ENCODE measurements around the gene ABCA1. TPM values are rescaled to one million over a fixed set of nuclear protein-coding genes. Genes with fewer than 3 reads are reported as not detected.

The ABCA1 gene
- total and polyA plus RNA-seq, 2 of the 4 experiments (the other 2 are of a cell fraction) = 5.8 to 52.2 TPM

- no peak overlapping the region for H2AK9ac ChIP-seq (replicated peaks; ENCODE audit: low read depth, low read length, poor library complexity)
- ChIA-PET POLR2A (ENCODE audit: unreplicated experiment) (no interaction called here), CTCF (no interaction called here)
- 0 out of 2 replicates have a peak, but pooled peaks cover 3% of the 10 kb centered on the region for H3K9me1 ChIP-seq (ENCODE audit: insufficient read depth, low read length)
- ATAC-seq (ENCODE audit: low read depth) = no peak
- no peak overlapping the region for H3K27ac ChIP-seq (ENCODE audit: insufficient read depth, low read length)
- no peak overlapping the region for H4K91ac ChIP-seq (ENCODE audit: insufficient read depth, low read depth, low read length)
- H3K4me3 ChIP-seq (ENCODE audit: insufficient read depth, low read depth, low read length) = no peak overlapping the region
- H2AFZ ChIP-seq (replicated peaks; ENCODE audit: low read length, poor library complexity) = no peak overlapping the region
- no peak overlapping the region; the same call in 1 of the 2 replicates for H3K23ac ChIP-seq (ENCODE audit: low read depth, low read length)
- no peak overlapping the region for H3K14ac ChIP-seq (replicated peaks; ENCODE audit: low read depth, low read length)
- DNase-seq = no peak
- H2BK15ac ChIP-seq (ENCODE audit: low read depth, low read length) = no peak overlapping the region; the same call in 2 of the 3 replicates
- no peak overlapping the region for H3K9ac ChIP-seq (ENCODE audit: low read depth, low read length)
- no peak overlapping the region for H3K18ac ChIP-seq (ENCODE audit: low read depth, low read length)
- intact Hi-C loops (cut with micrococcal nuclease) (no loop called here), dilution Hi-C loops (cut with HindIII; ENCODE audit: low sequenced_read_pairs, unreplicated experiment) (no loop called here), in situ Hi-C loops (cut with MboI; ENCODE audit: low sequenced_read_pairs) (loop anchor here (25.0 kb wide), 1 partner anchor 160 kb away; no protein-coding TSS in a partner anchor)
- TF ChIP-seq SMC3 (IDR thresholded peaks at IDR 0.05; ENCODE audit: low read depth, low read length) (no peak), MXI1 (IDR thresholded peaks at IDR 0.05; ENCODE audit: borderline replicate concordance, low read depth, low read length) (no peak)
- no peak overlapping the region for H3K56ac ChIP-seq (ENCODE audit: extremely low read depth, insufficient read depth, low read length)
- H2BK20ac ChIP-seq (ENCODE audit: low read depth, low read length) = no peak overlapping the region
- BruUV-seq (replicated peaks) = no TSS peak
- no peaks in the 10 kb centered on the region for H3K27me3 ChIP-seq (ENCODE audit: control insufficient read depth, insufficient read depth, low read length)
- no peak overlapping the region for H3K4ac ChIP-seq (ENCODE audit: low read depth, low read length)
- H3K9me3 ChIP-seq (ENCODE audit: control insufficient read depth, insufficient read depth, low read length) = no peaks in the 10 kb centered on the region
- no peak overlapping the region for H2AK5ac ChIP-seq (ENCODE audit: low read depth, low read length)
- H2BK120ac ChIP-seq (ENCODE audit: low read depth, low read length) = no peak overlapping the region
- no peaks in the 10 kb centered on the region for H3K36me3 ChIP-seq (ENCODE audit: control insufficient read depth, insufficient read depth, low read length)
- H3K4me2 ChIP-seq (ENCODE audit: low read depth, low read length) = no peak overlapping the region
- no peak overlapping the region for H2BK5ac ChIP-seq (ENCODE audit: low read depth, low read length, poor library complexity, severe bottlenecking)
- no peaks in the 10 kb centered on the region for H3K79me1 ChIP-seq (ENCODE audit: low read depth in 1 of 2, low read length in 2 of 2)
- peaks cover 2% of the 10 kb centered on the region; the same call in 1 of the 2 replicates for H3K4me1 ChIP-seq (ENCODE audit: control insufficient read depth, insufficient read depth, low read length)
- H4K20me1 ChIP-seq (ENCODE audit: insufficient read depth, low read length) = no peaks in the 10 kb centered on the region
- H4K8ac ChIP-seq (ENCODE audit: low read depth in 2 of 2, low read length in 2 of 2) = no peak overlapping the region
- H4K5ac ChIP-seq (ENCODE audit: low read depth, low read length) = no peak overlapping the region
These were observed 49.6 kb upstream of the ABCA1 start for GRCh38 chr9:104977580-104977979.
